ENCODE data around the gene ARX. TPM values are rescaled to one million over a fixed set of nuclear protein-coding genes. Genes with fewer than 3 reads are reported as not detected.

The ARX gene
- total RNA-seq, 1 experiment from 2014 or later, result 0.24 TPM

- Histone ChIP-seq H3K14ac (ENCODE audit: insufficient read depth, low read length) (no peak overlapping the region), H2AK5ac (ENCODE audit: insufficient read length, low read length) (no peak overlapping the region), H3K4me1 (ENCODE audit: insufficient read depth, low read length) (peaks cover 2% of the 10 kb centered on the region; the same call in 1 of the 2 replicates), H2BK5ac (ENCODE audit: insufficient read length, low read length) (no peak overlapping the region), H3K27me3 (ENCODE audit: insufficient read depth, low read length) (peaks cover 26% of the 10 kb centered on the region), H3K4ac (ENCODE audit: low read depth, low read length) (no peak overlapping the region), H2BK20ac (ENCODE audit: low read depth, low read length, poor library complexity, severe bottlenecking) (no peak overlapping the region), H3K18ac (ENCODE audit: insufficient read length, low read depth, low read length) (no peak overlapping the region), H4K8ac (replicated peaks; ENCODE audit: insufficient read length, low read depth, low read length) (no peak overlapping the region), H3K79me1 (ENCODE audit: insufficient read depth, low read depth, low read length, poor library complexity, severe bottlenecking) (no peaks in the 10 kb centered on the region), H4K20me1 (ENCODE audit: control insufficient read depth, insufficient read depth, insufficient read length) (no peaks in the 10 kb centered on the region), H3K9ac (ENCODE audit: extremely low read depth, insufficient read length, low read length) (no peak overlapping the region), H3K79me2 (ENCODE audit: insufficient read depth, low read length) (no peaks in the 10 kb centered on the region), H4K5ac (ENCODE audit: insufficient read length, low read depth, low read length) (no peak overlapping the region), H2BK12ac (ENCODE audit: insufficient read length, low read depth, low read length) (no peak overlapping the region), H3K27ac (ENCODE audit: insufficient read length, low read depth, low read length) (no peak overlapping the region), H3K23me2 (ENCODE audit: insufficient read length, low read depth, low read length, poor library complexity, severe bottlenecking) (peaks cover 8% of the 10 kb centered on the region), H2AFZ (ENCODE audit: low read length) (no peak overlapping the region), H3K23ac (ENCODE audit: insufficient read length, low read depth, low read length) (no peak overlapping the region), H2BK120ac (ENCODE audit: low read depth, low read length, poor library complexity, severe bottlenecking) (no peak overlapping the region), H3K56ac (ENCODE audit: insufficient read length, low read depth, low read length) (no peak overlapping the region), H2BK15ac (ENCODE audit: low read depth, low read length) (no peak overlapping the region), H3K9me3 (ENCODE audit: control insufficient read depth, low read depth, low read length) (no peaks in the 10 kb centered on the region), H3K4me2 (ENCODE audit: insufficient read depth, insufficient read length, low read length) (no peak overlapping the region), H3T11ph (ENCODE audit: low read length) (no peak overlapping the region), H4K91ac (ENCODE audit: insufficient read length, low read depth, low read length) (no peak overlapping the region)
- TF ChIP-seq CTCF (conservative IDR thresholded peaks at IDR 0.05), result no peak
- Mint-ChIP-seq H3K36me3 (ENCODE audit: insufficient read depth in 1 of 3, low read depth in 3 of 3) (no peaks in the 10 kb centered on the region), H3K4me1 (peaks cover 55 to 59% of the 10 kb centered on the region in 2 experiments), H3K27me3 (ENCODE audit: low read depth) (peaks cover 58% of the 10 kb centered on the region), H3K4me3 (no peak overlapping the region), H3K27ac (no peak overlapping the region), H3K9me3 (peaks cover 0 to 3% of the 10 kb centered on the region in 2 experiments; a peak in 1 of 5 replicates)
- DNase-seq, result no peak
- no CpG with 5 or more reads among the region's 2 CpGs for WGBS (ENCODE audit: extremely low coverage, insufficient read length, low lambda C conversion rate)
These were observed 9.8 kb upstream of the ARX start for GRCh38 chrX:25025615-25026014.
